Mucosa of rectum (tissue), 2 donors: Measurements from ENCODE around the gene SHC2.

Experiments used
- H3K27ac ChIP-seq, 2 donors: one replicate each; pipeline ENCODE4 v1.7.0; 2013; ENCODE audit warnings: inconsistent platforms in 2 of 2, low read depth in 2 of 2, low read length in 2 of 2
- H3K27me3 ChIP-seq, 2 donors: one replicate each; pipeline ENCODE4 v1.7.0; 2013; ENCODE audit warnings: low read length in 2 of 2; ENCODE audit not compliant: control insufficient read depth in 2 of 2, insufficient read depth in 2 of 2
- H3K36me3 ChIP-seq, 2 donors: one replicate each; pipeline ENCODE4 v1.7.0; 2013; ENCODE audit warnings: low read length in 2 of 2; ENCODE audit not compliant: control insufficient read depth in 2 of 2, insufficient read depth in 2 of 2
- H3K4me1 ChIP-seq, 2 donors: one replicate each; pipeline ENCODE4 v1.7.0; 2013; ENCODE audit warnings: low read length in 2 of 2, mild to moderate bottlenecking in 1 of 2; ENCODE audit not compliant: control insufficient read depth in 2 of 2, insufficient read depth in 2 of 2
- H3K4me3 ChIP-seq, 2 donors: one replicate each; pipeline ENCODE4 v1.7.0; 2013; ENCODE audit warnings: low read length in 2 of 2
- H3K9ac ChIP-seq, 2 donors: one replicate each; pipeline ENCODE4 v1.7.0; 2013; ENCODE audit warnings: low read length in 2 of 2, low read depth in 1 of 2, mild to moderate bottlenecking in 1 of 2
- H3K9me3 ChIP-seq, 2 donors: one replicate each; pipeline ENCODE4 v1.7.0; 2013; ENCODE audit warnings: low read length in 2 of 2; ENCODE audit not compliant: control insufficient read depth in 2 of 2
- donor health status: healthy.
- donor health status: Normal muscosa, but diverticular disease.

Gene SHC2, protein sequence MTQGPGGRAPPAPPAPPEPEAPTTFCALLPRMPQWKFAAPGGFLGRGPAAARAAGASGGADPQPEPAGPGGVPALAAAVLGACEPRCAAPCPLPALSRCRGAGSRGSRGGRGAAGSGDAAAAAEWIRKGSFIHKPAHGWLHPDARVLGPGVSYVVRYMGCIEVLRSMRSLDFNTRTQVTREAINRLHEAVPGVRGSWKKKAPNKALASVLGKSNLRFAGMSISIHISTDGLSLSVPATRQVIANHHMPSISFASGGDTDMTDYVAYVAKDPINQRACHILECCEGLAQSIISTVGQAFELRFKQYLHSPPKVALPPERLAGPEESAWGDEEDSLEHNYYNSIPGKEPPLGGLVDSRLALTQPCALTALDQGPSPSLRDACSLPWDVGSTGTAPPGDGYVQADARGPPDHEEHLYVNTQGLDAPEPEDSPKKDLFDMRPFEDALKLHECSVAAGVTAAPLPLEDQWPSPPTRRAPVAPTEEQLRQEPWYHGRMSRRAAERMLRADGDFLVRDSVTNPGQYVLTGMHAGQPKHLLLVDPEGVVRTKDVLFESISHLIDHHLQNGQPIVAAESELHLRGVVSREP

DNA sequence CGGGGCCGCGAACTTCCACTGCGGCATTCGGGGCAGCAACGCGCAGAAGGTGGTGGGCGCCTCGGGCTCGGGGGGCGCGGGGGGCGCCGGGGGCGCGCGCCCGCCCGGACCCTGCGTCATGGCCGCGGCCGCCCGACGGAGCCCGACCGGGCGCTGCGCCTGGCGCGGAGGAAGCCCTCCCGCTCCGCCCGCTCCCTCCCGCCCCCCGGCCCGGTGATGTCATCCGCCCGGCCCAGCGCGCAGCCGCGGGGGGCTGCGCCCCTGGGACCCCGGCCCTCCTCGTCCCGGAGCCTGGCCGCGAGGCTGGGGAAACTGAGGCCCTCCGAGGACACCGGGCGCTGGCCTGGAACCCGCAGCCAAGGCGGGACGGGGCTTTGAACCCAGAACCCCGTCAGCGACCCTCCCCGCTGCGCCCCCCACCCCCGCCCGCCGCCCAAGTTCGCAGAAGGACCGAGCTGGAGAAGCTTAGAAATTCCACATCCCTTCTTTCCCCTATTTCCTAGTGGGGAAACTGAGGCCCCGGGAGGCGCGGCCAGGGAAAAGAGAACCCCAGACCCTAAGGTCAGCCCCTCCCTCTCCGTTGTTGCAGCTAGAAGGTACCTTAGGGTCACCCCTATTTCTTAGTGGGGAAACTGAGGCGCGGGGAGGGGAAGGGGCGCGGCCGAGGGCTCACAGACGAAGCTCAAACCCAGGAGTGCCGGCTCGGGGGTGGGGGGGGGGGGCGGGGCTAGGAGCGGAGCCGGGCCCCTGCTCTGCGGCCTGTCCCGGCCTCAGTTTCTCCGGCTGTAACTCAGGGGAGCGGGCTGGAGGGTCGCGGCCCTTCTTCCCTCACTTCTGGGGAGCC lies at the start of gene SHC2:
TSS of gene SHC2 (minus strand) at position 157 of the 844 bp plus-strand sequence. CDS start at position 120, 37 bp downstream.
- peak within 1 kb of the TSS; percentile 34 to 64 for H3K9ac ChIP-seq
- H3K4me3 ChIP-seq: peak within 1 kb of the TSS; percentile 56 to 64
- H3K27ac ChIP-seq: peak within 1 kb of the TSS; percentile 44 to 52

DNA sequence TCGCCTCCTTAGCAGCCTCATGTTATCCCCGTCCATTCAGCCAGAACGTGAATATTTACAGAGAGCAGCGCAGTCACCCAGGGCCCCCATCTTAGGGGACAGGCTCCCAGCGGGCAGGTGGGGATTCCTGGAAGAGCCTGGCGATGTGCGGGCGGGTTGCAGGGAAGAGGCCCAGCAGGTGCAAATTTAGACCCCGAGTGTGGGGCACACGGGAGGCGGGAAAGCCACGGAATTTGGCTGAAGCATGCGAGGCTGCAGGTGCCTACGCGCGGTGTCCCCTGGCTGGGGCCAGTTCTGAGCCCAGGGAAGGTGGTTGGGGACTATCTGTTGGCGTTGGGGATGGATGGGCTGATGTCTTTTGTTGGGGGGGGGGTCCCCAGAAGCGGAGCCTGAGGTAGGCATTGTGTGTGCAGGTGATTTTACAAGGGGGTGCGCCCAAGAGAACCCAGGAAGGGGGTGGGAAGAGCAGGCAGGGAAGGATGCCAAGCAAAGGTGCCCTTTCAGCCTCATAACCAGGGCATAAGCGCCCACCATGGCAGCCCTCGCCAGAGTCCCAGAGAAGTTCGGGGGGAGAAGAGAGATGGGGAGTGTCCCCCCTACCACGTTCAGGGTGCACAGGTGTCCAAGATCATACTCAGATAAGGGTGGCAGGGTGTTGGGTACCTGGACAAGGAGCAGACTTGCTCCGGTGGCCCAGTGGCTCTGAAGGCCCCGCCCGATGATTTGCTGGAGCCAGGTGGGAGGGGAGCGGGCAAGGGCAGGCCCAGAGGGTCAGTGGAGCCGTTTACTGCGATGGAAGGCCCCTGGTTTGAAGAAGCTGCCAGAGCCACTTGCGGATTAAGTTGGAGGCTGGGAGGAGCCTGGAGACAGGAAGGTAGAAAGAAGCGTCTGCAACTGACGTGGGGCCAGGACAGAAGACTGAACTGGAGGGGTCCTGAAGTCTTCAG lies 47.6 kb upstream of the SHC2 start:
- Histone ChIP-seq H3K4me1 (peaks cover 30 to 34% of the 10 kb centered on the region in 2 donors), H3K9me3 (no peaks in the 10 kb centered on the region), H3K27me3 (peaks cover 0 to under 1% of the 10 kb centered on the region in 2 donors), H3K36me3 (peaks cover 0 to 5% of the 10 kb centered on the region in 2 donors), H3K4me3 (peak overlapping the region; percentile 86 to 88), H3K27ac (no peak overlapping the region), H3K9ac (peak overlapping the region; percentile 68 to 81)

More for the DNA sequence above, at the start of gene SHC2:
- peaks cover 0 to 5% of the 10 kb centered on the region in 2 donors for H3K27me3 ChIP-seq
- H3K4me1 ChIP-seq: no peaks in the 10 kb centered on the region
- no peaks in the 10 kb centered on the region for H3K36me3 ChIP-seq
- no peaks in the 10 kb centered on the region for H3K9me3 ChIP-seq

DNA sequence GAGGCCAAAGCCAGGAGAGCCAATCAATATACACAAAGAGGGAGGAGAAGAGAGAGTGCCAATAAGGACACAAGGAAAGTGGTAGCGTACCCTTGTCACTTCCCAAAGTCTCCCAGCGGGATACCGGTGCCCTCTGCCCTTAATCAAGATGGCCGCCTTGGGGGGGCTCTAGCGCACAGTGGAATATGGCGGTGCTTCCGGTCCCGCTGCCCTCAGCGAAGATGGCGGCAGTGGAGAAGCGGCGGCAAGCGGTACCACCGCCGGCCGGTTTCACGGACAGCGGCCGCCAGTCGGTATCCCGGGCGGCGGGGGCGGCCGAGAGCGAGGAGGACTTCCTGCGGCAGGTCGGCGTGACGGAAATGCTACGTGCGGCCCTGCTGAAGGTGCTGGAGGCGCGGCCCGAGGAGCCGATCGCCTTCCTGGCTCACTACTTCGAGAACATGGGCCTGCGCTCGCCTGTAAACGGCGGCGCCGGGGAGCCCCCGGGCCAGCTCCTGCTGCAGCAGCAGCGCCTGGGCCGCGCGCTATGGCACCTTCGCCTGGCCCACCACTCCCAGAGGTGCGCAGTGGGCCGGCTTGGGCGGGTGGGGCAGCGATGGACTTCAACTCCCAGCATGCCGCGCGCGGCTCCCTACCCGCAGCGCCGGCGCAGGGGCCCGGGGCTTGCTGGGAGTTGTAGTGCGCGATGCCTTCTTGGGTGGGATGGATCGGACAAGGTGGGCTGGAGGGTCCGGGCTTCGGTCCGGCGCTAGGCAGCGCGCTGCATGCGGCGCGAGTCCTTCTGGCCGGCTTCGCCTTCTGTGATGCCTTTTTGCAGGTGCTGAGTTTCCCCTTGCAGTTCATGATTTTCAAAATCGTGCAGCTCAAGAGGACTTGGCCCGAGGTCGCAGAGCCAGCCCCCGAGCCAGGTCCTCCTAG lies 46.7 kb upstream of the SHC2 start, which contains the start of gene TPGS1:
TSS of gene TPGS1 (plus strand) at position 212 of the 918 bp plus-strand sequence. CDS start at position 222, 10 bp downstream.
- H3K36me3 ChIP-seq: peaks cover 0 to 5% of the 10 kb centered on the region in 2 donors
- H3K9ac ChIP-seq: peak within 1 kb of the TSS; percentile 69 to 81
- no peaks in the 10 kb centered on the region for H3K9me3 ChIP-seq
- H3K4me1 ChIP-seq: peaks cover 30 to 34% of the 10 kb centered on the region in 2 donors
- H3K4me3 ChIP-seq: peak within 1 kb of the TSS; percentile 86 to 88
- no peaks in the 10 kb centered on the region for H3K27me3 ChIP-seq
- peak within 1 kb of the TSS; percentile 93 to 95 for H3K27ac ChIP-seq

- Histone ChIP-seq H3K36me3 (peaks cover 0 to 5% of the 10 kb centered on the region in 2 donors), H3K4me1 (peaks cover 26 to 33% of the 10 kb centered on the region in 2 donors), H3K9me3 (no peaks in the 10 kb centered on the region), H3K9ac (peak overlapping the region; percentile 69 to 81), H3K4me3 (peak overlapping the region; percentile 86 to 88), H3K27ac (peak overlapping the region; percentile 93 to 95), H3K27me3 (no peaks in the 10 kb centered on the region)
Observed at GRCh38 chr19:506404-507285, 45.8 kb upstream of the SHC2 start.

GRCh38 chr19:504616-505015 lies 43.8 kb upstream of the SHC2 start:
- Histone ChIP-seq H3K4me3 (no peak overlapping the region), H3K27me3 (peaks cover 0 to under 1% of the 10 kb centered on the region in 2 donors), H3K27ac (no peak overlapping the region), H3K9ac (no peak overlapping the region), H3K4me1 (peaks cover 12 to 18% of the 10 kb centered on the region in 2 donors), H3K9me3 (no peaks in the 10 kb centered on the region), H3K36me3 (peaks cover 0 to 3% of the 10 kb centered on the region in 2 donors)

DNA sequence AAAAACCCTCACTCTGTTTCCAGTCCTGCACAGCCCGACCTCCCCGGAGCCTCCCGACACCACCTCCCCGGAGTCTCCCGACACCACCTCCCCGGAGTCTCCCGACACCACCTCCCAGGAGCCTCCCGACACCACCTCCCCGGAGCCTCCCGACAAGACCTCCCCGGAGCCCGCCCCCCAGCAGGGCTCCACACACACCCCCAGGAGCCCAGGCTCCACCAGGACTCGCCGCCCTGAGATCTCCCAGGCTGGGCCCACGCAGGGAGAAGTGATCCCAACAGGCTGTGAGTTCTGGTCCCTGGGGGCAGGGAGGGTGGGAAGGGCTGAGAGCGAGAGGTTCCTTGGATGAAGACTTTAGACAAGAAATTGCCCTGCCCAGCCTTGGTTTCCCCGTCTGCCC lies 40.8 kb upstream of the SHC2 start:
- no peak overlapping the region for H3K4me3 ChIP-seq

GRCh38 chr19:498977-499623 lies 38.3 kb upstream of the SHC2 start:
- Histone ChIP-seq H3K27ac (no peak overlapping the region), H3K4me3 (no peak overlapping the region), H3K36me3 (no peaks in the 10 kb centered on the region), H3K27me3 (peaks cover 12% of the 10 kb centered on the region in 2 donors), H3K9ac (no peak overlapping the region), H3K4me1 (peaks cover 0 to 2% of the 10 kb centered on the region in 2 donors), H3K9me3 (no peaks in the 10 kb centered on the region)

More for the DNA sequence above, 40.8 kb upstream of the SHC2 start:
- no peaks in the 10 kb centered on the region for H3K36me3 ChIP-seq
- H3K4me1 ChIP-seq: peaks cover 4 to 7% of the 10 kb centered on the region in 2 donors
- H3K27me3 ChIP-seq: peaks cover 12% of the 10 kb centered on the region in 2 donors
- no peaks in the 10 kb centered on the region for H3K9me3 ChIP-seq
- no peak overlapping the region for H3K9ac ChIP-seq
- H3K27ac ChIP-seq: no peak overlapping the region

DNA sequence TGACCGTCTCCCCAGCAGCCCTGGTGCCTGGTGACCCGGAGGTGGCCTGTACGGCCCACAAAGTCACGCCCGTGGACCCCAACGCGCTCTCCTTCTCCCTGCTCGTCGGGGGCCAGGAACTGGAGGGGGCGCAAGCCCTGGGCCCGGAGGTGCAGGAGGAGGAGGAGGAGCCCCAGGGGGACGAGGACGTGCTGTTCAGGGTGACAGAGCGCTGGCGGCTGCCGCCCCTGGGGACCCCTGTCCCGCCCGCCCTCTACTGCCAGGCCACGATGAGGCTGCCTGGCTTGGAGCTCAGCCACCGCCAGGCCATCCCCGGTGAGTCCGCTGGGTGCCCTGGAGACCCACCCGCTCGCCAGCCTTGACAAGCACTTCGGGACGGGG lies 37.7 kb upstream of the SHC2 start:
- Histone ChIP-seq H3K4me3 (no peak overlapping the region), H3K36me3 (no peaks in the 10 kb centered on the region), H3K9ac (no peak overlapping the region), H3K4me1 (peaks cover 0 to 2% of the 10 kb centered on the region in 2 donors), H3K9me3 (no peaks in the 10 kb centered on the region), H3K27me3 (peaks cover 12% of the 10 kb centered on the region in 2 donors), H3K27ac (no peak overlapping the region)
